GM10248 (cell line): ENCODE results near the gene LSAMP.

Experiments
- CTCF ChIA-PET: fragments of 300-600 bp; sonication (Branson Sonifier 250); formaldehyde crosslinking; extraction: SDS; loops from one replicate; lab custom pipeline; 2021; ENCODE audit warnings: antibody characterized with exemption; lab: Yijun Ruan, JAX
- POLR2A ChIA-PET: fragments of 350-650 bp; sonication (Branson Sonifier 250); formaldehyde crosslinking; extraction: SDS; loops from one replicate; lab custom pipeline; 2020; ENCODE audit warnings: antibody characterized with exemption; lab: Yijun Ruan, JAX
- DNase-seq: peaks from one replicate; pipeline ENCODE4 v3.0.0; 2012; ENCODE audit errors: extremely low spot score
- TF ChIP-seq, protein P1 (sequence below): IDR thresholded peaks from 2 replicates; pipeline ENCODE4 v1.5.1; 2012; ENCODE audit warnings: mild to moderate bottlenecking, low read depth; ENCODE audit errors: extremely low read depth, missing control alignments, control extremely low read depth

The LSAMP gene

GRCh38 chr3:116166121-116166520 is 279.2 kb downstream of the LSAMP start:
- no peak for DNase-seq
- POLR2A ChIA-PET, result no interaction called here
- TF ChIP-seq, protein P1, sequence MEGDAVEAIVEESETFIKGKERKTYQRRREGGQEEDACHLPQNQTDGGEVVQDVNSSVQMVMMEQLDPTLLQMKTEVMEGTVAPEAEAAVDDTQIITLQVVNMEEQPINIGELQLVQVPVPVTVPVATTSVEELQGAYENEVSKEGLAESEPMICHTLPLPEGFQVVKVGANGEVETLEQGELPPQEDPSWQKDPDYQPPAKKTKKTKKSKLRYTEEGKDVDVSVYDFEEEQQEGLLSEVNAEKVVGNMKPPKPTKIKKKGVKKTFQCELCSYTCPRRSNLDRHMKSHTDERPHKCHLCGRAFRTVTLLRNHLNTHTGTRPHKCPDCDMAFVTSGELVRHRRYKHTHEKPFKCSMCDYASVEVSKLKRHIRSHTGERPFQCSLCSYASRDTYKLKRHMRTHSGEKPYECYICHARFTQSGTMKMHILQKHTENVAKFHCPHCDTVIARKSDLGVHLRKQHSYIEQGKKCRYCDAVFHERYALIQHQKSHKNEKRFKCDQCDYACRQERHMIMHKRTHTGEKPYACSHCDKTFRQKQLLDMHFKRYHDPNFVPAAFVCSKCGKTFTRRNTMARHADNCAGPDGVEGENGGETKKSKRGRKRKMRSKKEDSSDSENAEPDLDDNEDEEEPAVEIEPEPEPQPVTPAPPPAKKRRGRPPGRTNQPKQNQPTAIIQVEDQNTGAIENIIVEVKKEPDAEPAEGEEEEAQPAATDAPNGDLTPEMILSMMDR, result no peak
- CTCF ChIA-PET, result no interaction called here

DNA sequence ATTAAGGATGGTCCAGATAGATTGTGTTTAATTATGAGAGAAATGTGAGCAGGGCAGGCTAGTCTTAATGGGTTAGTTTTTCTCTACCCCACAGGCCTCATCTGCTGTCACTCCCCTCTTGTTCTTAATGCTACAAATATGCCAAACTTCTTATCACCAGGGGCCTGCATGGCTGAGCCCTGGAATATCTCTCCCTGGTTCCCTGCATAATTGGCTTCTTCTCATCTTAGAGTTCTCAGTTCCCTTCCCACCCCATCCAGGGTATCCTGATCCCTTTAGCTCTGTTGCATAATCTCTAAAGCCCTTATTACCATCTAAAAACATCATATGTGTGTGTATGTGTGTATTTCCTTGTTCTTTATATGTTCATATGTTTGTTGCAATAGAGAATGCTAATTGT is 279.6 kb downstream of the LSAMP start:
- no peak for DNase-seq
- ChIA-PET CTCF (no interaction called here), POLR2A (no interaction called here)
- TF ChIP-seq, protein P1, result no peak

- no peak for DNase-seq
- CTCF ChIA-PET, result interaction anchor here (1.5 kb wide), 1 partner anchor 16 kb away, joined by 3 read pairs; no protein-coding TSS in a partner anchor
- TF ChIP-seq, protein P1, result no peak
- POLR2A ChIA-PET, result no interaction called here
These were observed 280.2 kb downstream of the LSAMP start for GRCh38 chr3:116165135-116165534.

- POLR2A ChIA-PET, result no interaction called here
- TF ChIP-seq, protein P1, result no peak
- DNase-seq, result no peak
- CTCF ChIA-PET, result interaction anchor here (0.7 to 1.5 kb wide), 2 partner anchors 11 to 14 kb away, joined by 3 read pairs; no protein-coding TSS in a partner anchor
These were observed 281.2 kb downstream of the LSAMP start for GRCh38 chr3:116164039-116164438.

GRCh38 chr3:116161575-116162525 is 283.4 kb downstream of the LSAMP start:
- TF ChIP-seq, protein P1, result no peak
- DNase-seq, result no peak
- POLR2A ChIA-PET, result no interaction called here
- CTCF ChIA-PET, result interaction anchor here (1.3 kb wide), 1 partner anchor 21 kb away, joined by 3 read pairs; no protein-coding TSS in a partner anchor

- DNase-seq, result no peak
- POLR2A ChIA-PET, result no interaction called here
- CTCF ChIA-PET, result no interaction called here
- TF ChIP-seq, protein P1, result no peak
These were observed 284.7 kb downstream of the LSAMP start for GRCh38 chr3:116160594-116160993.
